Trophoblast cell (in vitro differentiated cells and primary cell): ENCODE data around the gene UTP15.
A peak's percentile ranks its signal among the peaks of the same experiment; 100 is the strongest.

Source experiments
- DNase-seq, 2 donors: peaks; one replicate each; pipeline ENCODE4 v3.0.0-alpha.2; 2016
- H2AFZ ChIP-seq: 2 replicates; pipeline ENCODE4 v1.6.1; 2013; ENCODE audit warnings: low read length, moderate library complexity, mild to moderate bottlenecking; ENCODE audit not compliant: insufficient read depth, poor library complexity
- H2AK5ac ChIP-seq: 2 replicates; pipeline ENCODE4 v1.6.1; 2013; ENCODE audit warnings: mild to moderate bottlenecking, low read length
- H2BK120ac ChIP-seq: 2 replicates; pipeline ENCODE4 v1.6.1; 2013; ENCODE audit warnings: low read length, mild to moderate bottlenecking, moderate library complexity; ENCODE audit not compliant: insufficient read depth, poor library complexity
- H2BK12ac ChIP-seq: 2 replicates; pipeline ENCODE4 v1.6.1; 2013; ENCODE audit warnings: mild to moderate bottlenecking, low read length, moderate library complexity
- H2BK5ac ChIP-seq: 2 replicates; pipeline ENCODE4 v1.6.1; 2013; ENCODE audit warnings: low read length, low read depth, moderate library complexity, mild to moderate bottlenecking; ENCODE audit not compliant: poor library complexity
- H3K14ac ChIP-seq: 2 replicates; pipeline ENCODE4 v1.6.1; 2013; ENCODE audit warnings: mild to moderate bottlenecking, low read length
- H3K18ac ChIP-seq: 2 replicates; pipeline ENCODE4 v1.6.1; 2013; ENCODE audit warnings: mild to moderate bottlenecking, low read length
- H3K23ac ChIP-seq: 2 replicates; pipeline ENCODE4 v1.6.1; 2013; ENCODE audit warnings: low read length
- H3K27ac ChIP-seq: 2 replicates; pipeline ENCODE4 v1.5.1; 2013; ENCODE audit warnings: low read depth, mild to moderate bottlenecking, inconsistent platforms, low read length, moderate library complexity
- H3K27me3 ChIP-seq: 2 replicates; pipeline ENCODE4 v1.6.1; 2013; ENCODE audit warnings: inconsistent platforms, mild to moderate bottlenecking, low read length, moderate library complexity; ENCODE audit not compliant: insufficient read depth
- H3K36me3 ChIP-seq, 2 experiments: 1 replicate in 1 of 2; 2 replicates in 1 of 2; pipeline ENCODE4 v1.6.1; 2013; ENCODE audit warnings: low read length in 2 of 2, mild to moderate bottlenecking in 2 of 2, moderate library complexity in 1 of 2; ENCODE audit not compliant: insufficient read depth in 2 of 2, control insufficient read depth in 1 of 2
- H3K4ac ChIP-seq: 2 replicates; pipeline ENCODE4 v1.6.1; 2013; ENCODE audit warnings: low read depth, mild to moderate bottlenecking, low read length, moderate library complexity
- H3K4me1 ChIP-seq, 2 experiments: 1 replicate in 1 of 2; 2 replicates in 1 of 2; pipeline ENCODE4 v1.6.1; 2013; ENCODE audit warnings: low read length in 2 of 2, mild to moderate bottlenecking in 2 of 2, moderate library complexity in 1 of 2; ENCODE audit not compliant: insufficient read depth in 2 of 2, control insufficient read depth in 1 of 2
- H3K4me2 ChIP-seq: 2 replicates; pipeline ENCODE4 v1.6.1; 2013; ENCODE audit warnings: inconsistent platforms, mild to moderate bottlenecking, low read length, moderate library complexity
- H3K4me3 ChIP-seq: 2 replicates; pipeline ENCODE4 v1.5.1; 2013; ENCODE audit warnings: mild to moderate bottlenecking, low read depth, low read length, inconsistent platforms
- H3K79me1 ChIP-seq: one replicate; pipeline ENCODE4 v1.6.1; 2013; ENCODE audit warnings: low read length
- H3K79me2 ChIP-seq: 2 replicates; pipeline ENCODE4 v1.6.1; 2013; ENCODE audit warnings: low read length, mild to moderate bottlenecking; ENCODE audit not compliant: control insufficient read depth, insufficient read depth, poor library complexity
- H3K9ac ChIP-seq: 2 replicates; pipeline ENCODE4 v1.6.1; 2013; ENCODE audit warnings: mild to moderate bottlenecking, low read length
- H3K9me3 ChIP-seq: 2 replicates; pipeline ENCODE4 v1.6.1; 2013; ENCODE audit warnings: low read depth, mild to moderate bottlenecking, control low read depth, inconsistent platforms, low read length; ENCODE audit not compliant: insufficient read depth
- H4K12ac ChIP-seq: 2 replicates; pipeline ENCODE4 v1.6.1; 2013; ENCODE audit warnings: low read depth, mild to moderate bottlenecking, low read length, moderate library complexity
- H4K8ac ChIP-seq: 2 replicates; pipeline ENCODE4 v1.6.1; 2013; ENCODE audit warnings: low read depth, mild to moderate bottlenecking, low read length, moderate library complexity
- H4K91ac ChIP-seq: one replicate; pipeline ENCODE4 v1.6.1; 2013; ENCODE audit warnings: low read depth, mild to moderate bottlenecking, low read length, moderate library complexity
- WGBS: extraction: QIAGEN DNeasy Blood & Tissue Kit; methylation state at CpG from one replicate; pipeline ENCODE4 v1.1.7; 2013; ENCODE audit warnings: missing lambda C conversion rate; ENCODE audit not compliant: insufficient read length, insufficient coverage; ENCODE audit errors: extremely low coverage; 5-methylcytosine and 5-hydroxymethylcytosine counted together

UTP15 gene

GRCh38 chr5:73623901-73624404, 58.4 kb downstream of the UTP15 start:
- no peak overlapping the region for H2BK12ac ChIP-seq
- no CpG with 5 or more reads among the region's 2 CpGs for WGBS
- no peak overlapping the region for H2AK5ac ChIP-seq
- H2BK5ac ChIP-seq, result no peak overlapping the region
- peaks cover 0 to 7% of the 10 kb centered on the region in 2 experiments for H3K4me1 ChIP-seq
- H2AFZ ChIP-seq, result no peak overlapping the region
- no peak overlapping the region for H2BK120ac ChIP-seq
- no peaks in the 10 kb centered on the region for H3K9me3 ChIP-seq
- no peak overlapping the region for H4K8ac ChIP-seq
- H3K9ac ChIP-seq, result no peak overlapping the region
- H4K91ac ChIP-seq, result no peak overlapping the region
- no peak overlapping the region for H3K27ac ChIP-seq
- H3K79me2 ChIP-seq, result no peaks in the 10 kb centered on the region
- no peak overlapping the region for H3K23ac ChIP-seq
- H3K79me1 ChIP-seq, result no peaks in the 10 kb centered on the region
- H3K4me3 ChIP-seq, result no peak overlapping the region
- H3K4ac ChIP-seq, result no peak overlapping the region
- no peak for DNase-seq
- H3K14ac ChIP-seq, result no peak overlapping the region
- no peak overlapping the region for H3K18ac ChIP-seq
- H3K36me3 ChIP-seq, result no peaks in the 10 kb centered on the region
- peaks cover 25% of the 10 kb centered on the region for H3K27me3 ChIP-seq
- H4K12ac ChIP-seq, result no peak overlapping the region
- H3K4me2 ChIP-seq, result no peak overlapping the region

- no peak overlapping the region for H3K18ac ChIP-seq
- no peaks in the 10 kb centered on the region for H3K79me1 ChIP-seq
- H3K14ac ChIP-seq, result no peak overlapping the region
- no peak overlapping the region for H2AK5ac ChIP-seq
- no peaks in the 10 kb centered on the region for H3K9me3 ChIP-seq
- no peaks in the 10 kb centered on the region for H3K79me2 ChIP-seq
- no peak overlapping the region for H3K4me2 ChIP-seq
- H2BK5ac ChIP-seq, result no peak overlapping the region
- no peak overlapping the region for H3K4me3 ChIP-seq
- no peaks in the 10 kb centered on the region for H3K36me3 ChIP-seq
- no peak overlapping the region for H4K8ac ChIP-seq
- no peak overlapping the region for H4K12ac ChIP-seq
- no peak overlapping the region for H2BK12ac ChIP-seq
- no peak overlapping the region for H2AFZ ChIP-seq
- H3K23ac ChIP-seq, result no peak overlapping the region
- H2BK120ac ChIP-seq, result no peak overlapping the region
- no peak for DNase-seq
- H3K27ac ChIP-seq, result no peak overlapping the region
- no peak overlapping the region for H3K4ac ChIP-seq
- H3K27me3 ChIP-seq, result peaks cover 27% of the 10 kb centered on the region
- H3K4me1 ChIP-seq, result peaks cover 0 to 7% of the 10 kb centered on the region in 2 experiments
- WGBS, result no CpG with 5 or more reads among the region's 6 CpGs
- H4K91ac ChIP-seq, result no peak overlapping the region
- H3K9ac ChIP-seq, result no peak overlapping the region
These were observed 59.3 kb downstream of the UTP15 start for GRCh38 chr5:73624888-73625287.

- Histone ChIP-seq H3K4me1 (peaks cover 0 to 7% of the 10 kb centered on the region in 2 experiments), H3K79me1 (no peaks in the 10 kb centered on the region), H3K9me3 (no peaks in the 10 kb centered on the region), H3K4me2 (peak overlapping the region; percentile 99), H2BK12ac (no peak overlapping the region), H3K23ac (no peak overlapping the region), H2BK120ac (no peak overlapping the region), H3K36me3 (no peaks in the 10 kb centered on the region), H4K12ac (no peak overlapping the region), H3K4me3 (peak overlapping the region; percentile 65), H3K4ac (no peak overlapping the region), H3K79me2 (no peaks in the 10 kb centered on the region), H3K9ac (no peak overlapping the region), H2BK5ac (no peak overlapping the region), H3K14ac (no peak overlapping the region), H3K27me3 (peaks cover 27% of the 10 kb centered on the region), H4K91ac (no peak overlapping the region), H3K18ac (no peak overlapping the region), H2AK5ac (no peak overlapping the region), H4K8ac (no peak overlapping the region), H3K27ac (no peak overlapping the region), H2AFZ (peak overlapping the region; percentile 25)
- WGBS, result no CpG with 5 or more reads among the region's 33 CpGs
- DNase-seq, result peak in 1 of 2 donors; percentile 8
These were observed 59.9 kb downstream of the UTP15 start for GRCh38 chr5:73625372-73625943.

DNA sequence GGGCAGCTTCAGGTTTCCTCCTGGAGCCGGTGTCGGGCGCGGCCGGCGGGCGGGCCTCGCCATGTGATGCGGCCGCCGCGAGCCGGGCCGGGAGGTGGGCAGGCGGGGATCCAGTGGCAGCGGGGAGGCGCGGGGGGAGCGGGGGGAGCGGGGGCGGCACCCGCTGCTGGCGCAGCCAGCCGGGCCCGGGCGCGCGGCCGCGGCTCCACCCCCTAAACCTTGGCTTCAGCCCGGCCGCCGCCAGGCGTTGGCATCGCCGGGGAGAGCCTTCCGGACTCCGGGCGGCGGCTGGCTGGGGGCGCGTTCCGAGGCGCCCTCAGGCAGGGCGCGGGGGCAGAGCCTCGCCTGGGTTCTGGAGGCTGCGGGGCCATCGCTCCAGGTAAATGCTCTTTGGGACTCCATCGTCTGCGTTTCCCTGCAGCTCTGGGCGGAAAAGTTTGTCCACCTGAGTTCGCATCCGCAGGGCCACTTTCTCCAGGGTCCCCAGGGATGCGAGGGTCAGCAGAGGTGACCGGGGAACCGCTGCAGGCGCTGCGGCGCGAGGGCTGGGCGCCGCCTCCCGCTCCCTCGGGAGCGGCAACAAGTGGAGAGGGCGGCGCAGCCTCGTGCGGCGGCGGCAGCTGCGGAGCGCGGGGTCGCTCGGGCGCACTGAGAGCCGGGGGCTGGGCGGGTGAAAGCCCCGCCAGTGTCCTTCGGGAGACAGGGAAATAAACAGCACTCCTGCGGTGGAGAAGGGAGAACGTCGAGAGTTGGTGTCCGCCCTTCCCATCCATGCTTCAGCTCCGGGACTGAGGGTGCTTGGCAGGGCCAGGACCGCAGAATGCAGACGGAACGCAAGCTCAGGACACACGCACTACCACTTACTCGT, 60.6 kb downstream of the UTP15 start, which contains the start of gene ARHGEF28:
TSS of gene ARHGEF28 (plus strand) at position 253 of the 868 bp plus-strand sequence. CDS start 58,656 bp downstream, outside the sequence.
- peak within 1 kb of the TSS; percentile 27 for H2AFZ ChIP-seq
- peak within 1 kb of the TSS; percentile 65 for H3K4me3 ChIP-seq
- H3K27me3 ChIP-seq, result peaks cover 27% of the 10 kb centered on the region
- peak in 1 of 2 donors; percentile 38 for DNase-seq
- no peak within 1 kb of the TSS for H4K12ac ChIP-seq
- H2BK120ac ChIP-seq, result no peak within 1 kb of the TSS
- no peak within 1 kb of the TSS for H3K9ac ChIP-seq
- H3K27ac ChIP-seq, result no peak within 1 kb of the TSS
- H3K4me1 ChIP-seq, result peaks cover 0 to 7% of the 10 kb centered on the region in 2 experiments
- no peak within 1 kb of the TSS for H4K91ac ChIP-seq
- H2BK5ac ChIP-seq, result no peak within 1 kb of the TSS
- peak within 1 kb of the TSS; percentile 99 for H3K4me2 ChIP-seq
- H3K36me3 ChIP-seq, result no peaks in the 10 kb centered on the region
- no peak within 1 kb of the TSS for H2BK12ac ChIP-seq
- H3K18ac ChIP-seq, result no peak within 1 kb of the TSS
- no peak within 1 kb of the TSS for H4K8ac ChIP-seq
- no peaks in the 10 kb centered on the region for H3K79me1 ChIP-seq
- no peak within 1 kb of the TSS for H3K23ac ChIP-seq
- H3K79me2 ChIP-seq, result no peaks in the 10 kb centered on the region
- no peaks in the 10 kb centered on the region for H3K9me3 ChIP-seq
- H3K4ac ChIP-seq, result no peak within 1 kb of the TSS
- WGBS, result no CpG with 5 or more reads among the region's 92 CpGs
- no peak within 1 kb of the TSS for H3K14ac ChIP-seq
- H2AK5ac ChIP-seq, result no peak within 1 kb of the TSS
